Left hindlimb (tissue), 1 donor: ENCODE data around the gene FPR2.
"Not testable (repeated sequence)": the region's sequence is repeated elsewhere in the genome, so short reads cannot be mapped to it uniquely, and the experiment has no call there.

Experiments used
- DNase-seq: peaks from one replicate; pipeline ENCODE4 v3.0.0-alpha.2; 2018

The FPR2 gene, protein sequence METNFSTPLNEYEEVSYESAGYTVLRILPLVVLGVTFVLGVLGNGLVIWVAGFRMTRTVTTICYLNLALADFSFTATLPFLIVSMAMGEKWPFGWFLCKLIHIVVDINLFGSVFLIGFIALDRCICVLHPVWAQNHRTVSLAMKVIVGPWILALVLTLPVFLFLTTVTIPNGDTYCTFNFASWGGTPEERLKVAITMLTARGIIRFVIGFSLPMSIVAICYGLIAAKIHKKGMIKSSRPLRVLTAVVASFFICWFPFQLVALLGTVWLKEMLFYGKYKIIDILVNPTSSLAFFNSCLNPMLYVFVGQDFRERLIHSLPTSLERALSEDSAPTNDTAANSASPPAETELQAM

DNA sequence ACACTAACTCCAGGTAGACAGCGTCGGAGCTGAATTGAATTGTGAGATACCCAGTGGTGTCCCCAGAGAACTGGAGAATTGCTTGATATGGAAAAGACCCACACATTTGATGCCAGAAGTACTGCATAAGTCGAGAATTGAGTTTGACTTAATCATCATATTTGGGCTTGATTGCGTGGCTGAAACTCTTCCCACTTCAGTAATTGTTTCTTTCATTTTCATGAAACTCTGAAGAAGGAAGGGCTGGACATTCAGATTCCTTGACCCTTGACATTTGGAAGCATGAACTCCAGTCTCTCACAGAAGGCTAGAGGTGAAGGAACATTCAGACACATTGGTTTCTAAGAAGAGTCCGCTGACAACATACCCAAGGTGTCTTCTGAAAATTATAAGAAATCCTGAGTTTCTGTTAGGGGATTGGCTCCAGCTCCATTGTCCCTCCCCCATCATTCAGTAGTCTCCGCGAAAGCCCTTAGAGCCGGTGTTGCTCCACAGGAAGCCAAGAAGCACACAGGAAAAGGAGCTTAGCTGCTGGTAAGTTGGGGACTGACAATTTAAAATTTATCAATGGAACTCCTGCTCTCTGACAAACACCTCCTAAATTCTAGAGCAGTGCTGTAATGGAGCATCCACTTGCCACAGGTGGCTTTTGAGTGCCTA is at the start of gene FPR2:
Gene FPR2, plus strand, starts transcription at position 484 of the 660 bp plus-strand sequence. CDS start 7,479 bp downstream, outside the sequence.
- no peak for DNase-seq

- DNase-seq, result no peak
Measured at GRCh38 chr19:51711702-51712101, 49.3 kb upstream of the FPR2 start.

DNA sequence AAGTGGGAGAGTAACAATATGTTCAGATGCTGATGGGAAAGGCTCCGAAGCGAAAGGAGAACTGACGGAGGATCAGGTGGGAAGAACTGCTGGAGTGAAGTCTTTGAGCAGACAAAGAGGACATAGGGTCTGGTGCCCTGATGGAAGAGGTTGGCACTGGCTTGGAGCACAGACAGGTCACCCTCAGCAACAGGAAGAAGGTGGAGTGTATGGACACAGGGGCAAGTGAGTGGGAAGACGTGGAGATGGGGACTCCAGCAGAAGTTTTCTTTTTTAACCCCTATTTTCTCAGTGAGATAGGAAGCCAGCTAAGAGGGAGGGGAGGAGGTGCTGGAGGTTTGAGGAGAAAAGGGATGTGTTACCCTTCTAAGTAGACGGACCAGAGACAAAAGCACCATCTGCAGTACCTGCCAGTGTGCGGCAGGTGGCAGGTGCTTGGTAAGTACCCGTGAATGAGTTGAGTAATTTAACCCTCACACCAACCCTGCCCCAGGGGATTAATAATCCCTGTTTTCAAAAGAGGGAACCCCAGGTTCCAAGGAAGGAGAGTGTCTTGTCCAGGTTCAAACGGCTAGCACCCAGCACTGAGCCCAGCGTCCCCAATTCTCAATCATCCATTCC is 48.4 kb upstream of the FPR2 start:
- no peak for DNase-seq

GRCh38 chr19:51713319-51714285 is 47.4 kb upstream of the FPR2 start:
- no peak for DNase-seq

GRCh38 chr19:51714848-51715247 is 46.1 kb upstream of the FPR2 start:
- DNase-seq, result no peak

GRCh38 chr19:51715850-51716249 is 45.1 kb upstream of the FPR2 start:
- no peak for DNase-seq

- no peak for DNase-seq
Measured at GRCh38 chr19:51716925-51717324, 44.1 kb upstream of the FPR2 start.

- no peak for DNase-seq
Measured at GRCh38 chr19:51719251-51719988, 41.6 kb upstream of the FPR2 start.

DNA sequence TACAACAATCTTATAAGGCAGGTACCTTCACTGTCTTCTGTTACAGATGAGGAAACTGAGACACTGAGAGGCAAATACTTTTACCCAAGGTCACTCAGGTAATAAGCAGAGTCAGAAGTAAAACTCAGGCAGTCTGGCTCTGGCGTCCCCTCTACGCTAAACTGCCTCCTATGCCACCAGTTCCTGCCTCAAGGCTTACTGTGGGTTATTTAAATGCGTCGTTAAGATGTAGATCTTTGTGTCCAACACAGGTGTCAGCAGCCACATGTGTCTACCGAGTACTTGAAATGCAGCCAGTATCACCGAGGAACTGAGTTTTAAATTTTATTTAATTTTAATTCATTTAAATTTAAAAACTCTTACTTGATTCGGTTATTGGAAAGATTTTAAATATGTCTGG is 39.1 kb upstream of the FPR2 start:
- DNase-seq, result no peak

DNA sequence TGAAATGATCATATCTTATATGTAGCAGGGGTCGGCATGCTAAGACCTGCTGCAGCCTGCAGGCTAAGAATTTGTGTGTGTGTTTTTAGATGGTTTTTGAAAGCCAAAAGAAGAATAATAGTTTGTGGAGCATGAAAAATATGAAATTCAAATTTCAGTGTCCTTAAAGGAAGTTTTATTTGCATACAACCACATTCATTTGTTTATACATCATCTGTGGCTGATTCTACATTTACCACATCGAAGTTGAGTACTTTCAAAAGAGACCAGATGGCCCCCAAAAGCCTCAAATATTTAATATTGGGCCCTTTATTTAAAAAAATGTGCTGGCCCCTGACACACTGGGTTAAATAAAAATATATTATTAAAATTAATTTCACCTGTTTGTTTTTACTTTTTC is 38.5 kb upstream of the FPR2 start:
- DNase-seq, result no peak

GRCh38 chr19:51724543-51724942 is 36.4 kb upstream of the FPR2 start:
- peak; percentile 61 for DNase-seq

GRCh38 chr19:51726049-51726448 is 34.9 kb upstream of the FPR2 start:
- peak; percentile 75 for DNase-seq

GRCh38 chr19:51727349-51727880 is 33.6 kb upstream of the FPR2 start:
- DNase-seq, result no peak

- DNase-seq, result no peak
Measured at GRCh38 chr19:51729781-51730180, 31.2 kb upstream of the FPR2 start.

DNA sequence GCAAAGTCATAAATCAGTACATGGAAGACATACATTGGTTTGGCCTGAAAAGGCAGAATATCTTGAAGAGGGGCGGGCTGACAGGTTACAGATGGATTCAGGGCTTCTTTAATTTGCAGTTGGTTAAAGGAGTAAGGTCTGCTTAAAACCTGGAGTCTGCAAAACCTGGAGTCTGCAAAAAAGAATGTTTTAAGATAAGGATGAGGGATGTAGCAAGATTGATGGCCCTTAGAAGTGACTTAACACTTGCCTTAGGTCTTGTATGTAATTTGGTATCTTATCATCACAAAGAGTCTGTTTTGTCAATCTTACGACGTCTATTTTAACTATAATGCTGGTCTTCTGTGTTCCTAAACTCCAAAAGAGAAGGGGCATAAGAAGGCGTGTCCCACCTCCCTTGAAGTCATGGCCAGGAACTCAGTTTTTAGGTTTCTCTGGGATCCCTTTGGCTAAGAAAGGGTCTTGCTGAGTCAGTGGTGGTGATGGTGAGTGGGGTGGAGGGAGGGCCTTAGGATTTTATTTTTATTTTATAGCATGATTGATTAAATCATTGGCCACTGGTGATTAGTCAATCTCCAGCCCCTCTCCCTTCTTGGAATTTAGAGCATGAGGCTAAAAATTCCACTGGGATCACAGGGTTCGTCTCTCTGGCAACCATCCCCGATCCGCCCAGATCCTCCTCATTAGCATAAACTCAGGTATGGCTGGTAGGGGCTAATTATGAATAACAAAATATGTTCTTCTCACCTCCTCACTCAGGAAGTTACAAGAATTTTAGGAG is 27.0 kb upstream of the FPR2 start:
- no peak for DNase-seq

- no peak for DNase-seq
Measured at GRCh38 chr19:51735759-51736449, 25.1 kb upstream of the FPR2 start.

GRCh38 chr19:51737389-51737788 is 23.6 kb upstream of the FPR2 start:
- no peak for DNase-seq

- no peak for DNase-seq
Measured at GRCh38 chr19:51737924-51738323, 23.1 kb upstream of the FPR2 start.

DNA sequence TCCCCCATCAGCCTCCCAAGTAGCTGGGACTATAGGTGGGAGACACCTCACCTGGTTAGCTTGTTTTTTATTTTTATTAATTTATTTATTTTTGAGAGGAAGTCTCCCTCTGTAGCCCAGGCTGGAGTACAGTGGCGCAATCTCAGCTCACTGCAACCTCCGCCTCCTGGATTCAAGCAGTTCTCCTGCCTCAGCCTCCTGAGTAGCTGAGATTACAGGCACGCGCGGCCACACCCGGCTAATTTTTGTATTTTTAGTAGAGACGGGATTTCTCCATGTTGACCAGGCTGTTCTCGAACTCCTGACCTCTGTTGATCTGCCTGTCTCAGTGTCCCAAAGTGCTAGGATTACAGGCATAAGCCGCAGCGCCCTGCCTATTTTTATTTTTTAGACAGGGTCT is 22.5 kb upstream of the FPR2 start:
- DNase-seq, result not testable (repeated sequence)

- no peak for DNase-seq
Measured at GRCh38 chr19:51739466-51740213, 21.3 kb upstream of the FPR2 start.
